GM18505 (cell line): Measurements from ENCODE around the gene FGF14.

ENCODE experiments used
- ATAC-seq: cut with Tn5 transposase; IDR thresholded peaks from one replicate; pipeline ENCODE4 v1.9.1; 2021; ENCODE audit not compliant: unreplicated experiment
- POLR2A ChIP-seq: IDR thresholded peaks from 4 replicates; pipeline ENCODE4 v1.6.1; 2011; ENCODE audit warnings: borderline replicate concordance; ENCODE audit not compliant: insufficient read depth, insufficient read length; ENCODE audit errors: extremely low read depth

The FGF14 gene

DNA sequence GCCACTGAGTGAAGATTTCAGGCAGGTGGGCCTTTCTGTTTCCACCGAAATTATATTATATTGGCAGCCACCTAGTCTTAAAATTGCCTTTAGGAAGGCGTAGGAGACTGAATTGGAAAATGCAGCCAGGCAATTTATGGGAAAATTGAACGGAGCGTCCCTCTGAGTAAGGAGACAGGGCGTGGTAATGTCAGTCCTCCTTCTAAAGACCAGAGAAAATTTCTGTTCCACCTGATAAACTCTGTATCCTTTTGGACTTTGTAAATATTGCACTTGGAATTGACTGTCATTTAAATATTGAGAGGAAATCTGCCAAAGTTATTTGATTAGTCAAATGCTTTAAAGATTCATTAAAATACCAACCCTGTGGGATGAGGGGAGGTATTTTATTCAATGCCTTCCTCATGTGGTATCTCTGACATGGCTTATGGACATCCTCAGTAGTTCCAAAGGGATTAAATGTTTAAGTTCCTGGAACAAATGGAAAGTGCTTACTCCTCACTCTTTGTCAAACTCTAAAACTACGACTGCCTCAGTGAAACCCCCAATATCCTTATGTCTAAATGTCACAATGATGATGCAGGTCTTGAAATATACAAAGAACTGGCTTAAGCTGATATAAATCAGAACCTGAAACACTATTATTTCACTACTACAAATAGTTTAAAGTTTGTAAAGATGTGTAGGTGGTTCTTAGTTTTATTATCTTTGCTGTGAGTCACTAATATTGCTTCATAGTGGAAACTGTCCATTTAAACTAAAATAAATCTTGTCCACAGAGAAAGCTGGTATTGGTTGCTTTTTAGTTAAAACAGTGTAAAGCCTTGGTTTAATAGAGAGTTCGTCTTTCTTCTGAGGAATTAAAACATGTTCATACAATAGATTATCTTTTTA lies 203.2 kb downstream of the FGF14 start:
- no peak for ATAC-seq
- no peak for TF ChIP-seq POLR2A

DNA sequence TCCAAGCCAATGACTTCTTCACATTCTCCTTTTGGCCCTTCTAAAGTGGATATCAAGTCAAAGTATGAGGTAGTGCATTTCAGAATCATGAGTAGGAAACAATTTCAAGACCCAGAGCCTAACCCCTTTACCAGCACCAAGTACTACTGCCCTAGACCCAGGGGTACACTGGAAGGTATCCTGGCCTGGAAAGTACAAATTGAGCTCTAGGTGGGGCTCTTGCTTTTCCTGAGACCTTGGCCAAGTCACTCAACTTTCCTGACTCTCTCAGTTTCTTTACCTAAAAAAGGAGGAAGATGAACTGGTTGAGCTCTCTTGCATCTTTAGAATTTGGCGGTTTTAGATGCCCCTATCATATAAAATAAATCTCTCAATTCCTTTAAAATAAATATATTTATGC lies 204.7 kb downstream of the FGF14 start:
- TF ChIP-seq POLR2A: no peak
- no peak for ATAC-seq

DNA sequence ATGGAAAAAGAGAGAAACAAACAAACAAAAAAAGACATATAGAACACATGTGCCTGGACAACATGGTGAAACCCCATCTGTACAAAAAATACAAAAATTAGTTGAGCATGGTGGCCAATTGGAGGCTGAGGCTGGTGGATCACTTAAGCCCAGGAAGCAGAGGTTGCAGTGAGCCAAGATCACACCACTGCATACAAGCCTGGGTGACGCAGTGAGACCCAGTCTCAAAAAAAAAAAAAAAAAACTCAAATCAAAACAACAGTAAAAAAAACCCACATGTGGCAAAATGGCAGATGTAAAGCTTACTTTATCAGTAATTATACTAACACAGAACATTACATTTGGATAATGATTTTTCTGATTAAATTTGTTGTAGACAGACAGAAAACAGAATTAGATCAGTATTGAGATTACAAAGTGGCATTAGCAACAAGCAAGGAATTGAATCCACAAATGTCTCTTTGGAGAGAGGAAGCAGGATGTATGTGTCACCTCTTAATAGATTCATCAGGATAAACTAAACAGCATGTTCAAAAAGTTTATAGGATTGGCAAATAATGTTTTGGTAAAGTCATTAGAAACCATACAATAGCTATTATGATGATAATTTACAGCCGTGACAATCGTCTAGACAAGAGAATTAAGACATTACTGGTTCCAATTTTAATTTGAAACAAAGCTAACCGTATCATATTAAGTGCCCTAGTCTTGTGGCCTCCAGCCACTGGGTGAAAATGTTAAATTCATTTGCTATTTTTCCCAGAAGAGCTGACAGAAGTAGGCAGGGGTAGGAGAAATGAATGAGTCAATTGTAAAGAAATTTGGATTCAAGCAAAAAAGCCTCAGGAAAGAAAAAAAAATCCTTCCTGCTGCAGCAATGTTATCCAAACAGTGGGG lies 206.0 kb downstream of the FGF14 start:
- no peak for TF ChIP-seq POLR2A
- ATAC-seq: no peak

DNA sequence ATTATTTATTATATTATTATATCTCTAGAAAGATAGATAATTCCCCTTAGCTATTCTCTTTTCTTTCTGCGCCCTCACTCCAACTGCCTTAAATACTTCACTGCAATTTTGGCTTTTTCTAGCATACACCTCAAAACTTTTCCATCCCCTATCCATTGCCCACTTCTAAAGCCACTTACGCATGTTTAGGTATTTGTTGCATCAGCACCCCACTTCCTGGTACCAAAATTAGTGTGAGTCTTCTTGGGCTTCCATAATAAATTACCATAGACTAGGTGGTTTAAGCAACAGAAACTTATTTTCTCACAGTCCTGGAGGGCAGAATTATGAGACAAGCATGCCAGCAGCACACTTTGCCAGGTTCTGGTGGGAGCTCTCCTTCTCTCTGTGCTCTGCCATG lies 209.0 kb downstream of the FGF14 start:
- no peak for TF ChIP-seq POLR2A
- no peak for ATAC-seq

DNA sequence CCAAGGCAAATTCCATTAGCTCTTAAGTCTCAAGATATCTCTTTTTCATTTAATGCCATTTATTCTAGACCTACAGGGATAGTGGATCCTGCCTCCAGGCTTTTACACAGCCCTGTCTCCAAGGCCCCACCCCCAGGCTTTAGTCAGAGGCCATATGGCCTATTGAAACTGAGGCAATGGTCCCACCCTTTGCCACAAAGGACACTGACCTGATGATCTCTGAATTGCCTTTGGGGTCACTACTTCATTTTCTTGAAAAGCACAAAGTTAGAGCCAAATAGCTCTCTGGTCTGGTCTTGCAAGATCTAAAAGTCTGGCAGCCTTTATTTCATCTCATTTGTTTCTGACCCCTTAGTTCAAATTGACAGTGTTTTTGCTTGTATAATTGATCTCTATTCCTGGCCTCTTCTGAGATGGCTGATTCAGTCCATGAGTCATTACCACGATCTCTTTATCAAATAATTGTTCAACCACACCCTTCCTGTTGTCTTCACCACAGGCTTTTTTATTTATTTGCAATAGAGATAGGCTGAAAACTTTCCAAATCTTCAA lies 209.8 kb downstream of the FGF14 start:
- no peak for TF ChIP-seq POLR2A
- no peak for ATAC-seq

DNA sequence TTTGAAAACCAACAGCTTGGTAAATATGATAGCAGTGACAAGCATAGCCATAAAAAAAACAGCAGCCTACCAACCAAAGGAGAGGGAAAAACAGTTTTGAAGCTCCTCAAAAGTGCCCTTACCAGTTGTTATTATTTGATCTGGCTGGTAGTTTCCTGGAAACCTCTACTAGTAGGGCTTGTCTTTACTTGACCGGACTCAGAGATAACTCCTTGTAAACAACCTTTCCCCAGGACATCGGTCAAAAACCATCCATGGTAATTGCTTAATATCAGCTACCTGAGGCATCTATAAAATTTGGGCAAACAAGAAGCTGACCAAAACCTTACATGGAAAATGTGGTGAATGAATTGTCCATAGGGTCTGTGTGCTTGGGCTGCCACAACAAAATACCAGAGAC lies 210.9 kb downstream of the FGF14 start:
- TF ChIP-seq POLR2A: no peak
- ATAC-seq: no peak

DNA sequence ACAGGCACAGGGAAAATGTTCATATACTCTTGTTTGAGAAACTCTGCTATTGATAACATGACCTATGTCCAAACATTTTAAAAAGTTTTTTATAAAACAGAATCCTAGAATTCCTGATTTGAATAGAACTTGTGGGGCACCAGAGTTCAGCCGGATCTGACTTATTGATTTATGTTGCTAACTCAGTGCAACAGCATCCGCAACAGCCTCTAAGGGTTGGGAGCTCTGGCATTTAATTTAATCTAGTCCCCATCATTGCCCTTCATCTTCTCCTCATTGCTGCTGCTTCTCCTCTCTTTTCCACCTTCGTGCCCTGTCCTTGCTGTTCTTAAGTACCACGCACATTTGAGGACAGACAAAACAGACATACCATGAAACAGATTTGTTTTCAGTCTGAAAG lies 214.5 kb downstream of the FGF14 start:
- ATAC-seq: no peak
- no peak for TF ChIP-seq POLR2A

DNA sequence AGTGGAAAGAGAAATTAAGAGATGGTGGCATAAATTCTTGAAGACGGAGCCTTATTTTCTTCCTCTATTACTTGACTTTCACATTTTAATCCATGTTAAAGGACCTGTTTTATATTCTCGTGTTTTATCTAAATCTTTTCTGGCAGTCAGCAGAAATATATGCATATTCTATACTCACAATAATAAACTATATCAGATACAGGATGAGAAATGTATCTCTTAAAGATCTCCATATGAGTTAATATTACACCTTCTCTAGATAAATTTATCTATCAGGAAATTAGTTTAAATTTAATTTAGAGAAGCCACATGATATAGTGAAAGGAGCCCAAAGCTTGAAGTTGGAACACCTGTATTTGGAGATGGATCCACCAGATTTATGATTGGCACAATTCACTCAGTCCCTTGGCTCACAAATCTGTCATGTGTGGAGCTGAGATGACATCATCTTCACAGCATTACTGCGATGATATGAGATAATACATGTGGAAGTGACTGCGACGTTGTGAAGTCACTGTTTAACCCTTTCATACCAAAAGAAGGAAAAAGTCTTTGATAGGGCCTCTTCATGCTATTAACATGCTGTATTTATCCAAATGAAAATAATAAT lies 216.4 kb downstream of the FGF14 start:
- ATAC-seq: no peak
- TF ChIP-seq POLR2A: no peak

DNA sequence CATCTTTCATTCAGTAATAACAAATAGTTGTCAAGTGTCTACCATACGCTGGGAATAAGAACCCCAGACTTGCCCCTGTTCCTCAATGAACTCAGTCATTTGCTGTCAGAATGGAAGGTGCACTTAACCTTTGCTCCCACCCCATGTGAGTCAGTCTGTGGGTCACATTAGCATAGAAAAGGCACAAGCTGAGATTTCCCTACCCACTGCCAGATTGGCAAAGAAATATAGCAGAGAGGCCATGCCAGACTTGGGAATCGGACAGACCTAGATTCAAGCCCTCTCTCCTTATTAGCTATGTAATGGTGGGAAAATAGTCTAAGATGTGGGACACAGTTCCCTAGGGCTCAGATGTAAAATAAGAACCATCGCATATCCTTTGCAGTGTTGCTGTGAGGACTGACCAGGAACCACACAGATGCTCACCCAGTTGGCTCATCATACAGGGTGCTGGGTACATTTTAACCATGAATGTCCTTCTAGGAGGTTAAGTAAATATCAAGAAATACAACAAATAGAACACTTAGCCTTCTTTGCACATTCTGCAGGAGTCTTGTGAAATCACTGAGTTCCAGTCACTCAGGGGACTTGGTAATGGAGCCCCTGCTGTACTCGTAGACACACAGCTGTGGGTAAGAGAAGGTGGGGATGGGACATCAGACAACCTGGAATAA lies 218.2 kb downstream of the FGF14 start:
- ATAC-seq: no peak
- TF ChIP-seq POLR2A: no peak

DNA sequence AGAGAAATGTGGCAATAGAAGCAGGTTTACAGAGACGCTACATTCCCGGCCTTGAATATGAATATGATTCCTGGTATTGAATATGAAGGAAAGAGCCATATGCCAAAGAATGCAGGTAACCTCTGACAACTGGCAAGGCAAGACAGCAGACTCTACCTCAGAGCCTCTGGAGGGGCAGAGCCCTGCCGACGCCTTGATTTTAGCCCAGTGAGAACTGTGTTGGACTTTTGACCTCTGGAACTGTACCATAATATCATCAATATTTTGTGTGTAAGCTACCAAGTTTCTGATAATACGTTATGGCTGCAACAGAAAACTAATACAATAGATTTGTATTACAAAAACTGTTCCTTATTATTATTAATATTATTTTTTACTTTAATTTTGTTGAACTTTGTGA lies 219.7 kb downstream of the FGF14 start:
- ATAC-seq: no peak
- no peak for TF ChIP-seq POLR2A

DNA sequence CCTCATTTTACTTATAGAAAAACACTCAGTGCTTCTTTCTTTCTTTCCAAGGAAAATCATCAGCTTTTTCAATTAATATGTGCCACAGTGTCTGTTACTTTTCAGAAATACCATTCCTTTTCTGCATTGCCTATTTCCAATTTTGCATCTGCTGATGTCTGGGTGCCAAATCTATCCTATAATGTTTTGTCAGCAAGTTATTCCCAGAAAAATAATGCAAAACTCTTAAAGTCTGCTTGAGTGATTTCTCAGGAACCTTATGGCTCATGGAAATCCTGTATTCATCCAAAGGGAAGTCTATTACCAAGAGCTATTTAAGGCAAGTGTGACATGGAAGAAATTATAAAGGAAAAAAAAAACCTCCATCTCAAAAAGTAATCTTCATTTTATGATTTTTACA lies 224.4 kb downstream of the FGF14 start:
- TF ChIP-seq POLR2A: no peak

DNA sequence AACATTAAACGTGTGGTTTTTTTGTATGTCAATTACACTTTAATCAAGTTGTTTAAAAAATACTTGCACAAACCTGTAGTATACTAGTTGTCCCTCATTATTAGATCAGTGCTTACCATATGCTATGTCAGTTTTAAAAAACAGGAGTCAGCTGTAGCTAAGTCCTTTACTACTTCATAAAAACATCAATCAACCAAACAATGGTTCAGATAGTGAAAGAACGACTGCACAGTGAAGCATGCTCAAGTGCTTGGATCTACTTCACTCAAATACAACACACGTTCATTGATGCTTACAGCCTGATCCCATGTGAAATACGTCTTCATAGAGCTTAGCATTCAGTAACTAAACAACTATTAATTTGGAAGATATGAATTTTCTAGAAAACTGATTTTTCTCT lies 225.0 kb downstream of the FGF14 start:
- ATAC-seq: no peak

More for the DNA sequence above, 224.4 kb downstream of the FGF14 start:
- no peak for ATAC-seq

More for the DNA sequence above, 225.0 kb downstream of the FGF14 start:
- TF ChIP-seq POLR2A: no peak
